Stimulated activated CD4-positive, alpha-beta T cell treated with anti-CD3 and anti-CD28 coated beads, Interleukin-1b, Interleukin-23, amount 100 ng/mL, for 4 hours (primary cell): ENCODE data around the gene NUDT7.

Source experiments
- DNase-seq, 2 donors: peaks; one replicate each; pipeline ENCODE4 v3.0.0-alpha.2; 2020; ENCODE audit warnings: low read depth in 2 of 2

The NUDT7 gene

GRCh38 chr16:77780378-77780837 lies 58.1 kb downstream of the NUDT7 start:
- DNase-seq = no peak

- DNase-seq = no peak
Measured at GRCh38 chr16:77781091-77781490, 58.8 kb downstream of the NUDT7 start.

GRCh38 chr16:77782694-77783093 lies 60.4 kb downstream of the NUDT7 start:
- DNase-seq = no peak

GRCh38 chr16:77784441-77785372 lies 62.4 kb downstream of the NUDT7 start:
- DNase-seq = no peak

- no peak for DNase-seq
Measured at GRCh38 chr16:77785373-77785764, 63.1 kb downstream of the NUDT7 start.

GRCh38 chr16:77786186-77786847 lies 64.0 kb downstream of the NUDT7 start:
- no peak for DNase-seq

GRCh38 chr16:77787452-77787851 lies 65.1 kb downstream of the NUDT7 start:
- DNase-seq = no peak

- DNase-seq = no peak
Measured at GRCh38 chr16:77788181-77789084, 66.1 kb downstream of the NUDT7 start, which contains the start of gene VAT1L. Gene VAT1L, plus strand, starts transcription at chr16:77788564. Its CDS starts 119 bp downstream, at chr16:77788683.

GRCh38 chr16:77789085-77790008 lies 67.0 kb downstream of the NUDT7 start:
- DNase-seq = no peak

- DNase-seq = no peak
Measured at GRCh38 chr16:77790009-77790372, 67.7 kb downstream of the NUDT7 start.

- DNase-seq = no peak
Measured at GRCh38 chr16:77790912-77791311, 68.6 kb downstream of the NUDT7 start.
